ENCODE results near the gene CAPN12.

CAPN12 gene

GRCh38 chr19:38733493-38734175, 10.6 kb downstream of the CAPN12 start:
- no peak for DNase-seq (ENCODE audit: low spot score)
- TF ChIP-seq CTCF (IDR thresholded peaks at IDR 0.05; ENCODE audit: extremely low read depth, missing control alignments), result no peak

GRCh38 chr19:38733241-38733492, 11.1 kb downstream of the CAPN12 start:
- no peak for DNase-seq (ENCODE audit: low spot score)
- TF ChIP-seq CTCF (IDR thresholded peaks at IDR 0.05; ENCODE audit: extremely low read depth, missing control alignments), result no peak

GRCh38 chr19:38731654-38732301, 12.5 kb downstream of the CAPN12 start:
- no peak for DNase-seq (ENCODE audit: low spot score)
- TF ChIP-seq CTCF (IDR thresholded peaks at IDR 0.05; ENCODE audit: extremely low read depth, missing control alignments), result no peak

GRCh38 chr19:38730731-38731589, 13.3 kb downstream of the CAPN12 start:
- no peak for DNase-seq (ENCODE audit: low spot score)
- TF ChIP-seq CTCF (IDR thresholded peaks at IDR 0.05; ENCODE audit: extremely low read depth, missing control alignments), result no peak

- TF ChIP-seq CTCF (IDR thresholded peaks at IDR 0.05; ENCODE audit: extremely low read depth, missing control alignments), result no peak
- DNase-seq (ENCODE audit: low spot score), result no peak
Observed at GRCh38 chr19:38730470-38730730, 13.9 kb downstream of the CAPN12 start.

- peak; percentile 81 for DNase-seq (ENCODE audit: low spot score)
Observed at GRCh38 chr19:38729653-38730469, 14.4 kb downstream of the CAPN12 start.

More at GRCh38 chr19:38729653-38730469, 14.4 kb downstream of the CAPN12 start:
- peak; percentile 85 for TF ChIP-seq CTCF (IDR thresholded peaks at IDR 0.05; ENCODE audit: extremely low read depth, missing control alignments)

All from GM20000 (cell line).